GM18909 (cell line): Measurements from ENCODE around the gene RNF34.
"Not testable (repeated sequence)": the region's sequence is repeated elsewhere in the genome, so short reads cannot be mapped to it uniquely, and the experiment has no call there.

Source experiments
- ATAC-seq: cut with Tn5 transposase; IDR thresholded peaks from one replicate; pipeline ENCODE4 v1.9.1; 2021; ENCODE audit warnings: mild to moderate bottlenecking; ENCODE audit not compliant: unreplicated experiment, poor library complexity

Gene RNF34

GRCh38 chr12:121399391-121400331, at the start of gene RNF34:
TSS of gene RNF34 (plus strand) at chr12:121400118. CDS start at chr12:121400213, 95 bp downstream.
- peak; percentile 92 for ATAC-seq

- peak; percentile 98 for ATAC-seq
Measured at GRCh38 chr12:121351820-121352681, 47.9 kb upstream of the RNF34 start, which contains the start of gene ANAPC5. TSS of gene ANAPC5 (minus strand) at chr12:121352411. CDS start at chr12:121352340, 71 bp downstream.

- no peak for ATAC-seq
Measured at GRCh38 chr12:121352682-121353018, 47.3 kb upstream of the RNF34 start.

DNA sequence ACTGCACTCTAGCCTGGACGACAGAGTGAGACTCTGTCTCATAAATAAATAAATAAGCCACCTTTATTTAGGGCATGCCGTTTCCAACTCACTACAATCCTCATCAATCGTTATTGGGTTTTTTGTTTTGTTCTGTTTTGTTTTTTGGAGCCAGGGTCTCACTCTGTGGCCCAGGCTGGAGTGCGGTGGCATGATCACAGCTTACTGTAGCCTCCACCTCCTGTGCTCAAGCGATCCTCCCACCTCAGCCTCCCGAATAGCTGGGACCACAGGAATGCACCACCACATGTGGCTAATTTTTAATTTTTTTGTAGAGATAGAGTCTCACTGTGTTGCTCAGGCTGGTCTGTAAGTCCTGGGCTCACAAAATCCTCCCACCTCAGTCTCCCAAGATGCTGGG, 44.1 kb upstream of the RNF34 start:
- no peak for ATAC-seq

- ATAC-seq: no peak
Measured at GRCh38 chr12:121356657-121357056, 43.3 kb upstream of the RNF34 start.

GRCh38 chr12:121357331-121357730, 42.6 kb upstream of the RNF34 start:
- ATAC-seq: no peak

DNA sequence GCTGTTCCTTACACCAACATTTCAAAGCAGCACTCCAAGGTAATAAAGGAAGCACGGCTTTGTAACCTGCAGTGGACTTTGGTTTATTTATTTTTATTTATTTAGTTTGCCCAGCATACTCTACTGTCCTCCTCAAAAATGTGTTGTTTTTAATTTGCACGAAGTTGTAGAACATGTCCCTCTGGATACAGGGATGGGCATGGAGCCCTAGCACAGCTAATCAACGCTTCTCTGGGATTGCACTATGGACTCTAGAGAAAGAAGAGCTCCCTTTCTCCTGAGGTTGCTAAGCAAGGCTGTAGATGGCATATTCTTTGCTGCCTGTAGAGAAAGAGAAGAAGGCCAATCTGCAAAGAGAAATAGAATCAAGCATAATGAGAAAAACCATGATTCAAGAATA, 41.8 kb upstream of the RNF34 start:
- ATAC-seq: no peak

DNA sequence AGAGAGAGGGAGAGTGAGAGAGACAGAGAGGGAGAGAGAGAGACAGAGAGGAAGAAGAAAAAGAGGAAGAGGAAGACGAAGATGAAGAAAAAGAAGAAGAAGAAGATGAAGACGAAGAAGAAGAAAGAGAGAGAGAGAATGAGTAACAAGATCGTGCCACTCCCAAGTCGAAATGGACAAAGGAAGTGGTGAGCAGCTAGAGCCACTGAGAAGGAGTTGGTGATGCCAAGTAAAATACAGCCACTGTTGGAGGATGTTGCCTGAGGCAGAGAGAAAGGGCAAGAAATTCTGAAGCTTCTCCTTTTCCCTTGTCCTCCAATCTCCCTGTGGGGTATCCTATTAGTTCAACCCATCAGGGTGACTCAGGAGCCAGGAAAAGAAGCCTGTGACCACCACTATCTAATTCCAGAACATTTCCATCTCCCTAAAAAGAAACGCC, 35.2 kb upstream of the RNF34 start:
- no peak for ATAC-seq

GRCh38 chr12:121365416-121366062, 34.4 kb upstream of the RNF34 start:
- ATAC-seq: no peak

- ATAC-seq: no peak
Measured at GRCh38 chr12:121366063-121366459, 33.9 kb upstream of the RNF34 start.

DNA sequence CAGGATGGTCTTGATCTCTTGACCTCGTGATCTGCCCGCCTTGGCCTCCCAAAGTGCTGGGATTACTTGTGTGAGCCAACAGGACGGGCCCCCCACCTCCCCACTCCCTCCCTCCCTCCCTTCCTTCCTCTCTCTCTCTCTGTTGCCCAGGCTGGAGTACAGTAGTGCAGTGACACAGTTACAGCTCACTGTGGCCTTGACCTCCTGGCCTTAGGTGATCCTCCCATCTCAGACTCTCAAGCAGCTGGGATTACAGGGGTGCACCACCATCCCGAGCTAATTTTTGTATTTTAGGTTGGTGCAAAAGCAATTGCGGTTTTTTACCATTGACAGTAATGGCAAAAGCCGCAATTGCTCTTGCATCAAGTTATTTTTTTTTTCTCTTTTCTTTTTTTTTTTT, 28.5 kb upstream of the RNF34 start:
- no peak for ATAC-seq

GRCh38 chr12:121373755-121374154, 26.2 kb upstream of the RNF34 start:
- no peak for ATAC-seq

DNA sequence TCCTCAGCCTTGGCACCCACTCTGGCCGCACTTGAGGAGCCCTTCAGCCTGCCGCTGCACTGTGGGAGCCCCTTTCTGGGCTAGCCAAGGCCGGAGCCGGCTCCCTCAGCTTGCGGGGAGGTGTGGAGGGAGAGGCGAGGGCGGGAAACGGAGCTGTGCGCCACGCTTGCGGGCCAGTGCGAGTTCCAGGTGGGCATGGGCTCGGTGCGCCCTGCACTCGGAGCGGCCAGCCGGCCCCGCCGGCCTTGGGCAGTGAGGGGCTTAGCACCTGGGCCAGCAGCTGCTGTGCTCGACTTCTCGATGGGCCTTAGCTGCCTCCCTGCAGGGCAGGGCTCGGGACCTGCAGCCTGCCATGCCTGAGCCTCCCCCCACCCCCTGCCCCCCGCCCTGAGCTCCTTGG, 25.6 kb upstream of the RNF34 start:
- ATAC-seq: not testable (repeated sequence)

- not testable (repeated sequence) for ATAC-seq
Measured at GRCh38 chr12:121374945-121375584, 24.9 kb upstream of the RNF34 start.

DNA sequence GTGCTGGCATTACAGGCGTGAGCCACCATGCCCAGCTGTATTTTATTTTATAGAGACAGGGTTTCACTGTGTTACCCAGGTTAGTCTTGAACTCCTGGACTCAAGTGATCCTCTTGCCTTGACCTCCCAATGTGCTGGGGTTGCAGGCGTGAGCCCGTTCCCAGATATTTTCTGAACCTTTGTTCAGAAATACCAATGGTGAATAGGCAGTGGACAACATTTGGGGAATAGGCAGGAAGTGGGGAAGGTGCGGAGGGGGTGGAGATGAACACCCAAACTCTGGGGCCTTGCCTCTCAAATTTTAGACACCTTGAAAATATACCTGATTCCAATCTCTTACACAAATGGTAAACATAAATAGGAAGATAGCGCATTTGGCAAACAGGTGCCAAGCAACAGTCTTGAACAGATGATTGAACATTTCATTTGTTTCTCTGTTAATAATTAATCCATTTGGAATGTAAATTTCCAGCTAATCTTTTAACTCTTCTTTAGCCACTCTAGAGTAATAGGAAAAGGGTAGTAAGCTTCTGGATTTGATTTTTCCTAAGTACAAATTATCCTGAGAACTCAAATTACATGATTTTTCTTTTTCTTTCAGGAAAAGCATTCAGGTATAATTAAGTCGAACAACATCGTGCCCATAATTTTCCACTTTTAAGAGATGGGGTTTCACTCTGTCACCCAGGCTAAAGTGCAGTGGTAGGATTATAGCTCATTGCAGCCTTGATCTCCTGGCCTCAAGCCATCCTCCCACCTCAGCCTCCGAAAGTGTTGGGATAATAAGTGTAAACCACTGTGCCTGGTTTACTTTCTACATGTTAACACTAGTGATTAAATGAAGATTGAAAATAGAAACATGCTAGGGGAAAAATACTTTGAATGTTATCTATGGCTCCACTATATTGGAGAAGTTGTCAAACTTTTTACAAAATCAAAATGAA, 22.9 kb upstream of the RNF34 start:
- no peak for ATAC-seq

- no peak for ATAC-seq
Measured at GRCh38 chr12:121378736-121379135, 21.2 kb upstream of the RNF34 start.

DNA sequence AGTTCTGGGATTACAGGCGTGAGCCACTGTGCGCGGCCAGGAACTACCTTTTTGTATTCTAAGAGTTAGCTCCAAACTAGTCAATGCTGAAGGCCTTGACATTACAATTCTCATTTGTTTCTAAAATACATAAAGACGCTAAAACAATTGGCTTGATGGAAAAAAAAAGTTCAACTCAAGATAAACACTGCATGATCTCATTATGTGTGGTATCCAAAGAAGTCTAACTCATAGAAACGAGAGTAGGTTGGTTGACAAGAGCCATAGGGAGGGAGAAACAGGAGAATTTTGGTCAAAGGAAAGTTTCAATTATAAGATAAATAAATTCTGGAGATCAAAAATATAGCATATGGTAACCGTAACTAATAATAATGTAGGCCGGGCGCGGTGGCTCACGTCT, 20.0 kb upstream of the RNF34 start:
- no peak for ATAC-seq

- ATAC-seq: no peak
Measured at GRCh38 chr12:121383601-121384021, 16.3 kb upstream of the RNF34 start.

DNA sequence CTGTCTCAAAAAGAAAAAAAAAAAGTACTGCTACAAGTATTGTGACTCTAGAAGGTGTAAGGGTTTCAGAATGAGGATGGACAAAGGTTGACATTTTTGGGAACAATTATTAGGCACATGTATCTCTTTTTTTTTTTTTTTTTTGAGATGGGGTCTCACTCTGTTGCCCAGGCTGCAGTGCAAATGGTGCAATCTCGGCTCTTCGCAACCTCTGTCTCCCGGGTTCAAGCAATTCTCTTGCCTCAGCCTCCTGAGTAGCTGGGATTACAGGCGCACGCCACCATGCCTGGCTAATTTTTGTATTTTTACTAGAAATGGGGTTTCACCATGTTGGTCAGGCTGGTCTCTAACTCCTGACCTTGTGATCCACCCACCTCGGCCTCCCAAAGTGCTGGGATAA, 15.0 kb upstream of the RNF34 start:
- ATAC-seq: not testable (repeated sequence)
